ENCODE results near the gene ATP9B.

ATP9B gene

DNA sequence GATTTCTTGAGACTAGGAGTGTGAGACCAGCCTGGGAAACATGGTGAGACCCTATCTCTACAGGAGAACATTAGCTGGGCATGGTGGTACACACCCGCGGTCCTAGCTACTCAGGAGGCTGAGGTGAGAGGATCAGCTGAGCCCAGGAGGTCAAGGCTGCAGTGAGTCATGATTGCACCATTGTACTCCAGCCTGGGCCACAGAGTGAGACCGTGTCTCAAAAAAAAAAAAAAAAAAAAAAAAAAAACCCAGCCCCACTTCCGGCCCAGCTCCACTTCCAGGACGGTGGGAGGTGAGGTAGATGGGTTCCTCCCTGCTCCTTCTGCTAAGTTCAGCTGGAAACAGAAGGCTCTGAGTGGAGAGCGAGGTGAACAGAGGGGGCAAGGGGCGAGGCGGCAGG, 285.2 kb downstream of the ATP9B start:
- H4K20me1 ChIP-seq (ENCODE audit: insufficient read depth, low read length) = no peaks in the 10 kb centered on the region
- no peak overlapping the region for H3K27ac ChIP-seq (ENCODE audit: low read length)
- H2AFZ ChIP-seq (ENCODE audit: low read length) = no peak overlapping the region
- no peaks in the 10 kb centered on the region for H3K36me3 ChIP-seq (replicated peaks; ENCODE audit: insufficient read depth, low read length)
- H3F3A ChIP-seq (ENCODE audit: insufficient read depth, low read length) = no peaks in the 10 kb centered on the region
- TF ChIP-seq, protein P1, sequence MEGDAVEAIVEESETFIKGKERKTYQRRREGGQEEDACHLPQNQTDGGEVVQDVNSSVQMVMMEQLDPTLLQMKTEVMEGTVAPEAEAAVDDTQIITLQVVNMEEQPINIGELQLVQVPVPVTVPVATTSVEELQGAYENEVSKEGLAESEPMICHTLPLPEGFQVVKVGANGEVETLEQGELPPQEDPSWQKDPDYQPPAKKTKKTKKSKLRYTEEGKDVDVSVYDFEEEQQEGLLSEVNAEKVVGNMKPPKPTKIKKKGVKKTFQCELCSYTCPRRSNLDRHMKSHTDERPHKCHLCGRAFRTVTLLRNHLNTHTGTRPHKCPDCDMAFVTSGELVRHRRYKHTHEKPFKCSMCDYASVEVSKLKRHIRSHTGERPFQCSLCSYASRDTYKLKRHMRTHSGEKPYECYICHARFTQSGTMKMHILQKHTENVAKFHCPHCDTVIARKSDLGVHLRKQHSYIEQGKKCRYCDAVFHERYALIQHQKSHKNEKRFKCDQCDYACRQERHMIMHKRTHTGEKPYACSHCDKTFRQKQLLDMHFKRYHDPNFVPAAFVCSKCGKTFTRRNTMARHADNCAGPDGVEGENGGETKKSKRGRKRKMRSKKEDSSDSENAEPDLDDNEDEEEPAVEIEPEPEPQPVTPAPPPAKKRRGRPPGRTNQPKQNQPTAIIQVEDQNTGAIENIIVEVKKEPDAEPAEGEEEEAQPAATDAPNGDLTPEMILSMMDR (IDR thresholded peaks at IDR 0.05; ENCODE audit: low read length) = no peak
- no peak for TF ChIP-seq EZH2 (optimal IDR thresholded peaks at IDR 0.05; ENCODE audit: low read depth, low read length)
- TF ChIP-seq EZH2phosphoT487 (IDR thresholded peaks at IDR 0.05; ENCODE audit: low read length) = no peak
- no peak overlapping the region for H3K9ac ChIP-seq (ENCODE audit: low read length)
- no peaks in the 10 kb centered on the region for H3K27me3 ChIP-seq (replicated peaks; ENCODE audit: insufficient read depth, low read length)
- no peaks in the 10 kb centered on the region for H3K79me2 ChIP-seq (ENCODE audit: low read length)
- no peaks in the 10 kb centered on the region for H3K4me1 ChIP-seq (ENCODE audit: low read length)
- no peaks in the 10 kb centered on the region for H3K9me2 ChIP-seq (replicated peaks; ENCODE audit: insufficient read depth, low read length)
- H3K4me2 ChIP-seq (ENCODE audit: low read depth, low read length) = no peak overlapping the region
- no peak for DNase-seq
- H3K4me3 ChIP-seq (ENCODE audit: low read length) = no peak overlapping the region
- H3K9me3 ChIP-seq (replicated peaks; ENCODE audit: insufficient read depth, low read length) = no peaks in the 10 kb centered on the region

DNA sequence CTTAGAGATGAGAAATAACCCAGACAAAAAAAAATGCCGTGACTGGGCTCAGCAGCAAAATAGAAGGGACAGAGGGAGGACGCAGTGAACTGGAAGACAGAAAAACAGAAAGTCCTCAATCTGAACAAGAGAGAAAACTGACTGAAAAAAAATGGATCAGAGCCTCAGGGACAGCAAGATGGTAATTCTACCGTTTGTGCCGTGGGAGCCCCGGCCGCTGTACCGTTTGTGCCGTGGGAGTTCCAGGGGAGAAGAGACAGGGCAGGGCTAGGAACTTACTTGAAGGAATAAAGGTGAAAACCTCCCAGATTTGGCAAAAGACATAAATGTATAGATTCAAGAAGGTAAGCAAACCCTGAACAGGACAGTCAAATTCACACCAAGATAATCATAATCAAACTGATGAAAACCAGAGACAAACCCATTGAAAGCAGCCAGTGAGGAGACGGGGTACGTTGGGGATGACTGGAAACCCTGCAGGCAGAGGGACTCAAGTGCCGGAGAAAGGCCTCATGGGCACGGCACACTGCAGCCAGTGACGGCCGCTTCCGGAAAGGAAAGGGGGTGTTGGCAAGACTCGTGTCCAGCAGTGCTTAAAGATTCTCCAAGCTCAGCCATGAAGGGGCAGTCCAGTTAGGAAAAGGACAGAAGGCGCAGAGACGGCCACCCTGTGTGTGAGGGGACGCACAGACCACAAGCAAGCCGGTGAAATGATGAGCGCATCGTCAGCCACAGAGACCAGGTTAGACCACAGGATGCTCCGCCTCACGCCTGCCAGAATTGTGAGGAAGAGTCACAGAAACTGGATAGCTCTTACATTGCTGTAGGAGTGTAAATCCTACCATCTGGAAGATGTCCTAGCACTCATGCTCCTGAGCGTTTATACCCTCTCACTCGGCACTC, 286.5 kb downstream of the ATP9B start:
- Histone ChIP-seq H2AFZ (ENCODE audit: low read length) (no peak overlapping the region), H3K36me3 (replicated peaks; ENCODE audit: insufficient read depth, low read length) (no peaks in the 10 kb centered on the region), H3K9me3 (replicated peaks; ENCODE audit: insufficient read depth, low read length) (no peaks in the 10 kb centered on the region), H3K4me3 (ENCODE audit: low read length) (no peak overlapping the region), H3K79me2 (ENCODE audit: low read length) (no peaks in the 10 kb centered on the region), H3K9me2 (replicated peaks; ENCODE audit: insufficient read depth, low read length) (no peaks in the 10 kb centered on the region), H3F3A (ENCODE audit: insufficient read depth, low read length) (no peaks in the 10 kb centered on the region), H4K20me1 (ENCODE audit: insufficient read depth, low read length) (no peaks in the 10 kb centered on the region), H3K9ac (ENCODE audit: low read length) (no peak overlapping the region), H3K4me1 (ENCODE audit: low read length) (no peaks in the 10 kb centered on the region), H3K27ac (ENCODE audit: low read length) (no peak overlapping the region), H3K4me2 (ENCODE audit: low read depth, low read length) (no peak overlapping the region), H3K27me3 (replicated peaks; ENCODE audit: insufficient read depth, low read length) (no peaks in the 10 kb centered on the region)
- TF ChIP-seq EZH2phosphoT487 (IDR thresholded peaks at IDR 0.05; ENCODE audit: low read length) (no peak), EZH2 (optimal IDR thresholded peaks at IDR 0.05; ENCODE audit: low read depth, low read length) (no peak)
- TF ChIP-seq, protein P1 (IDR thresholded peaks at IDR 0.05; ENCODE audit: low read length) = no peak
- DNase-seq = no peak

DNA sequence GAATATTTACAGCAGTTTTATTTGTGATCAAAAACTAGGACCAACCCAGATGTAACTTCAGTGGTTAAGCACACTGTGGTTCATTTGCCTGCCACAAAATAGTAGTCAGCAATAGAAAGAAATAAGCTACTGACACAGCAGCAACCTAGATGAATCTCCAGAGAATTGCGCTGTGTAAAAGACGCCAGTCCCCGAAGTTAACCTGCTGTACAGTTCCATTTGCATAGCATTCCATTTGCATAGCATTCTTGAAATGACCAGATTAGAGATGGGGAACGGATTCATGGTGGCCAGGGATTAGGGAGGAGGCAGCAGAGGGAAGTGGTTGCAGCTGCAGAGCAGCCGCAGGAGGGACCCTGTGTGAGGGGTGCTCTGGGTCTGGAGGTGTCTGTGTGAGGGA, 287.2 kb downstream of the ATP9B start:
- Histone ChIP-seq H3K27me3 (replicated peaks; ENCODE audit: insufficient read depth, low read length) (no peaks in the 10 kb centered on the region), H3K9me3 (replicated peaks; ENCODE audit: insufficient read depth, low read length) (no peaks in the 10 kb centered on the region), H3F3A (ENCODE audit: insufficient read depth, low read length) (no peaks in the 10 kb centered on the region), H3K9me2 (replicated peaks; ENCODE audit: insufficient read depth, low read length) (no peaks in the 10 kb centered on the region), H3K79me2 (ENCODE audit: low read length) (no peaks in the 10 kb centered on the region), H3K27ac (ENCODE audit: low read length) (no peak overlapping the region), H4K20me1 (ENCODE audit: insufficient read depth, low read length) (no peaks in the 10 kb centered on the region), H2AFZ (ENCODE audit: low read length) (no peak overlapping the region), H3K36me3 (replicated peaks; ENCODE audit: insufficient read depth, low read length) (no peaks in the 10 kb centered on the region; the same call in 1 of the 2 replicates), H3K4me1 (ENCODE audit: low read length) (no peaks in the 10 kb centered on the region), H3K4me3 (ENCODE audit: low read length) (no peak overlapping the region), H3K9ac (ENCODE audit: low read length) (no peak overlapping the region), H3K4me2 (ENCODE audit: low read depth, low read length) (no peak overlapping the region)
- TF ChIP-seq, protein P1 (IDR thresholded peaks at IDR 0.05; ENCODE audit: low read length) = no peak
- TF ChIP-seq EZH2phosphoT487 (IDR thresholded peaks at IDR 0.05; ENCODE audit: low read length) (no peak), EZH2 (optimal IDR thresholded peaks at IDR 0.05; ENCODE audit: low read depth, low read length) (no peak)
- DNase-seq = no peak

Measured in MM.1S (cell line).